GM12873 (cell line): ENCODE measurements around the gene LTC4S.

Source experiments
- CTCF ChIP-seq: IDR thresholded peaks from 2 replicates; pipeline ENCODE4 v1.5.1; 2012; ENCODE audit warnings: low read depth, mild to moderate bottlenecking, moderate library complexity, low read length, control low read depth; ENCODE audit not compliant: insufficient read depth; ENCODE audit errors: missing control alignments

The LTC4S gene

DNA sequence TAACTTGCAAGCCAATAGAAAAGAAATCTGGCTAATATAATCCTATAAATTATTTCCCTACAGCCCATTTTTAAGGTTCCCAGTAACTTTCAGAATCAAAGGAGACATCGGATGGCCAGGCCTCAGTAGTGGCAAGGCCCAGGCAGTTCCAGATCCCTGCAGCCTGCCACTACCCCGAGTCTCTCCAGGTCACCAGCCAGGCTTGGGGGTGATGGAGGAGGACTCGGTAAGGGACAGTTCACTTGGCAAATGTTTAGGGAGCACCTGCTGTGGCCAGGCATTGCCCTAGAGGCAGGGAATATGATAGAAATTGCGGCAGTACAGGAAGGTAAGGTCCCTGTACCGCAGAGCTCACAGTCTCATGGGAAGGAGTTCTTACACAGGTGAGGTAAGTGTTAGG is 15.2 kb upstream of the LTC4S start:
- TF ChIP-seq CTCF = no peak

DNA sequence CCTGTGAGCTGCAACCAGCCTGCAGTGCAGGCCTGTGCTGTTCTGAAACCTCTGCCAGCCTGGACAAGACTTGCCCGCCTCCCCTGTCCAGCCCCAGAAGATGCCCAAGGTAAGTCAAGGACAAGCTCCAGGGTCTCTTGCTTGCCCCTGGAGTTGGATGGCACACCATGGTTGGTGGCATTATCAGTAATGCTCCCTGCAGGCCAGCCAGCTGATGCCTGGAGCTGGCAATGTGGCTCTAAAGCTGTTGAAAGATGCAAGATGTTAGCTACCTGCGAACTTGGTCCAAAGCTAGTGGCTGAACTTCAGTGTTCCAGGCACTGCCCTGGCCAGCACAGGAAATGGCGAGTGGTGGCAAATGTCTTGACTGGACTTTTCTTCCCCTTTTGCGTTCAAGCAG is 14.0 kb upstream of the LTC4S start:
- no peak for TF ChIP-seq CTCF

DNA sequence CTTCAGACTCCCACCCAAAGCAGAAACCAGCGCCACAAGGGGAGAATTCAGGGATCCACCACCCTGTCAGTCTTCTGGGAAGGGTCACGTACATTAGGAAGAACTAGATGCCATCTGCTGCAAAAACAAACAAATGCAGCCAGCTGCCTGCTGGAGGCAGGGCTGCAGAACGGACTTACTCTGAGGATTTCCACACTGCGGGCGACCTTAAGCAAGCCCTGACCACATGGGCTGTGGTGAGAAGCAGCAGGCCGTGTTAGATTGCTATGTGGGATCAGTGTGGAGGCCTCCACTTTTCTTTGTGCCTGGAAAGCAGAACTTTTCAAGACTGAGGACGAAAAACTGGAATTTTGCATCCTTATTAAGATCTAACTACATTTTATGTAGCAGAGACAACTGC is 13.4 kb upstream of the LTC4S start:
- no peak for TF ChIP-seq CTCF

- TF ChIP-seq CTCF = no peak
Observed at GRCh38 chr5:179781846-179782245, 11.9 kb upstream of the LTC4S start.

DNA sequence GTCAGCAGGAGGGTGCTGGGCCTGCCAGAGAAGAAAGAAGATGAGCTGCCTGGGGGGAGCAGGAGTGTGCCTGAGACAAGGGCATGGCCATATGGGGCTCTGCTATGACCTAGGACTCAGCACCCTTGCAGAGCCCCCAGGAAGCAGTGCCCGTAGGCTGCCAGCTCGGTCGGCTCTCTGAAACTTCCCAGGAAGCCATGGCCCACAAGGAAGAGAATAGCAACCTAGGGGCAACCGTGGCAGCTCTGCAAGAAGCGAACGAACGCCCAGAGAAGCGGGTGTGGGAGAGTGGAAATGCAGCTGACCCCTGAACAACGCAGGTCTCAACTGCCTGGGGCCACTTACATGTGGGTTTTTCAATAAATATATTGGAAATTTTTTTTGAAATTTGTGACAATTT is 10.7 kb upstream of the LTC4S start:
- TF ChIP-seq CTCF = no peak

DNA sequence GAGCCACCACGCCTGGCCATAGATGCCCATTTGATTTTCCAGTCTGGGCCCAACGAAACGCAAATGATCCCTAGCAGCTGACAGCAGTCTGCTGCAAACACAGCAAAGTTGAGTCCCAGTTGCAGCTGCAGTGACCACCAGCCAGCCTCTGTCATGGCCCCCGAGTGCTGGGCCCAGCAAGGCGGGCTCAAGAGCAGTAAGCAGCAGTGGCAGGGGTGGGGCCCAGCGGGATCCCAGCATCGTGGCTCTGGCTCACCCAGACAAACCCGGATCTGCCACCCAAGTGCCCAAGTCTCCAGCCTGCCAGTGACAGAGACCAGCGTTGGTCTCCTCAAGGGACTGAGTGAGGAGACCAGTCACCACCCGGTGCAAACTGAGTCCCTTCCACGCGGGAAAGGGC is 6.9 kb upstream of the LTC4S start:
- TF ChIP-seq CTCF = no peak

DNA sequence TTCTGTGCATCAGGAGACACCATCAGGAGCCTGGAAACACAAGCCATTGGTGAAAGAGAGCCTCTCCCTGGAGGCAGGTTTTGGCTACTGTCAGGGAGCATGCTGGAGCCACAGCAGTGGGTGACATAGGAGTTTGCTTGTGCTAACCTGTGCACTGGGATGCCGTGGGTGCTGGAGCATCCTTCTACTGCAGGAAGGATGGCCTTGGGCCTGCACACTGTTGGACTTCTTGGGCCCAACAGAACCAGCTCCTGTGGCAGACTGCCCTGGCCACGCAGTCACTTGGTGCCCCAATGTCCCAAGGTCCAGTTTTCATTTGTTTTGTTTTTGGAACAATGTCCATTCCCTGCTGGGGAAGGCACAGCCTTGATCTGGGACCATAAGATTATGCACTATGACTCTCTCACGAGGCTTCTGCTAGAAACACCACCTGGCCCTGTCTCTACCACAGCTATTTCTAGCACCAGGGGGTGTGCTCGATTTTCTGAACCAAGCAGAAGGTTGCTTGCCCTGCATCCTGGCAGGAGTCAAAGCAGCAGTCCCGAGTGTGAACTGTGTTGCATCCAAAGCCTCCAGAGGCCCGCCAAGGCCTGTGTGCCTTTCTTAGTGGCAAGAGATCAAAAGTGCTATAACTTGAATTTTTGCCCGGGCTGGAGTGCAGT is 5.5 kb upstream of the LTC4S start:
- TF ChIP-seq CTCF = no peak
